Keratinocyte (primary cell): ENCODE measurements around the gene SORBS1.

Experiments
- CTCF ChIP-seq, 3 experiments: IDR thresholded peaks in 1 of 3; conservative IDR thresholded peaks in 1 of 3; optimal IDR thresholded peaks in 1 of 3; 2 replicates in 2 of 3; 3 replicates in 1 of 3; pipeline versions ENCODE3 to v1.5.1; 2011; ENCODE audit warnings: low read length in 3 of 3, mild to moderate bottlenecking in 3 of 3, moderate library complexity in 2 of 3, control low read depth in 1 of 3, inconsistent platforms in 1 of 3; ENCODE audit not compliant: insufficient read depth in 2 of 3; ENCODE audit errors: extremely low read depth in 1 of 3
- EZH2 ChIP-seq: IDR thresholded peaks from one replicate; pipeline ENCODE4 v1.6.1; 2012; ENCODE audit warnings: inconsistent platforms, mild to moderate bottlenecking, low read length, moderate library complexity

- TF ChIP-seq CTCF (optimal IDR thresholded peaks at IDR 0.05 in 1 of 3, IDR thresholded peaks at IDR 0.05 in 1 of 3, conservative IDR thresholded peaks at IDR 0.05 in 1 of 3; ENCODE audit: extremely low read depth in 1 of 3, insufficient read depth in 2 of 3, low read length in 3 of 3) (no peak), EZH2 (no peak)
Measured at GRCh38 chr10:95377950-95378349, 183.2 kb downstream of the SORBS1 start.
